Stomach (tissue), 9 donors: ENCODE measurements around the gene CKMT2. TPM values are rescaled to one million over a fixed set of nuclear protein-coding genes. Genes with fewer than 3 reads are reported as not detected.
A peak's percentile ranks its signal among the peaks of the same experiment; 100 is the strongest.

ENCODE experiments used
- DNase-seq, 2 donors: peaks; one replicate each; pipeline versions ENCODE4 v3.0.0 to v3.0.0-alpha.2; 2013 to 2019
- H3K27ac ChIP-seq, 5 donors: fragments of 200-600 bp in 4 of 5; sonication (generic) in 4 of 5; one replicate each; pipeline ENCODE4 v1.5.1; 2013 to 2019; ENCODE audit warnings: mild to moderate bottlenecking in 1 of 5, moderate library complexity in 1 of 5
- H3K27me3 ChIP-seq, 3 donors: fragments of 200-600 bp; sonication (generic); one replicate each; pipeline ENCODE4 v1.5.1; 2017 to 2019; ENCODE audit warnings: mixed run types in 1 of 3
- H3K36me3 ChIP-seq, 4 donors: fragments of 200-600 bp; sonication (generic); 1 replicate in 3 of 4; 2 replicates in 1 of 4; pipeline ENCODE4 v1.5.1; 2016 to 2019
- H3K4me1 ChIP-seq, 4 donors: fragments of 200-600 bp; sonication (generic); one replicate each; pipeline ENCODE4 v1.5.1; 2016 to 2019
- H3K4me3 ChIP-seq, 4 donors: fragments of 200-600 bp; sonication (generic) in 3 of 4; one replicate each; pipeline ENCODE4 v1.5.1; 2016 to 2019; ENCODE audit warnings: mild to moderate bottlenecking in 1 of 4
- H3K9me3 ChIP-seq, 4 donors: fragments of 200-600 bp; sonication (generic); one replicate each; pipeline ENCODE4 v1.5.1; 2016 to 2019
- CTCF ChIP-seq, 7 experiments: fragments of 450-650 bp in 4 of 7; fragments of 200-600 bp in 3 of 7; sonication (generic) in 3 of 7; IDR thresholded peaks; one replicate each; pipeline ENCODE4 v1.5.1; 2016 to 2019; ENCODE audit warnings: antibody characterized with exemption in 7 of 7, control low read depth in 2 of 7, mild to moderate bottlenecking in 1 of 7
- EP300 ChIP-seq: sonication (generic); formaldehyde crosslinking; IDR thresholded peaks from one replicate; pipeline ENCODE4 v1.6.1; 2017; ENCODE audit warnings: antibody characterized with exemption
- POLR2A ChIP-seq, 4 donors: fragments of 450-650 bp; IDR thresholded peaks; one replicate each; pipeline ENCODE4 v1.6.1; 2016; ENCODE audit warnings: antibody characterized with exemption in 4 of 4, control low read depth in 2 of 4, mild to moderate bottlenecking in 1 of 4, moderate library complexity in 1 of 4
- POLR2AphosphoS5 ChIP-seq, 3 donors: sonication (generic); formaldehyde crosslinking; IDR thresholded peaks; one replicate each; pipeline ENCODE4 v1.6.1; 2016; ENCODE audit warnings: antibody characterized with exemption in 3 of 3
- WGBS, 5 donors: extraction: QIAGEN DNeasy Blood & Tissue Kit in 3 of 5; methylation state at CpG; one replicate each; pipeline versions ENCODE4 v1.1.5 to v1.1.7; 2013 to 2018; 5-methylcytosine and 5-hydroxymethylcytosine counted together
- intact Hi-C: fragments of 100-400 bp; cut with DNase I; formaldehyde crosslinking; loops from one replicate; pipeline ENCODE4 v1.15.1; 2023; ENCODE audit warnings: low total_unique reads
- polyA plus RNA-seq, 3 donors: library from polyadenylated mRNA; stranded (reverse); fragments of 200-250 nt; gene quantifications; one replicate each; pipeline ENCODE4 v1.2.3, GENCODE V29; 2013
- total RNA-seq, 5 donors: library from RNA; depleted of rRNA; stranded (reverse); fragments of >200 nt; gene quantifications; one replicate each; pipeline versions ENCODE4 v1.1.0 to v1.2.3, GENCODE V29; 2014 to 2016
- donor health status: healthy with polysubstance abuse.
- donor health status: Bipolar disorder and iron deficiency.
- donor health status: healthy.

CKMT2 gene
- total and polyA plus RNA-seq, 8 donors = 4.6 to 86.2 (median 15.1) TPM; not detected in 1

GRCh38 chr5:81192373-81192750 lies 40.8 kb upstream of the CKMT2 start:
- intact Hi-C loops = no loop called here
- TF ChIP-seq CTCF (IDR thresholded peaks at IDR 0.05) (no peak), POLR2A (IDR thresholded peaks at IDR 0.05) (no peak), POLR2AphosphoS5 (IDR thresholded peaks at IDR 0.05) (no peak), EP300 (no peak)
- no peak for DNase-seq
- WGBS, 5 donors = 65 to 78% (median 71%) methylated on average over 8 of the region's 8 CpGs
- H3K27me3 ChIP-seq = peaks cover 0 to 6% (median 0%) of the 10 kb centered on the region in 3 donors
- H3K9me3 ChIP-seq = no peaks in the 10 kb centered on the region
- H3K27ac ChIP-seq = no peak overlapping the region
- H3K4me3 ChIP-seq = no peak overlapping the region
- H3K36me3 ChIP-seq = no peaks in the 10 kb centered on the region
- H3K4me1 ChIP-seq = peaks cover 0 to 12% (median 9%) of the 10 kb centered on the region in 4 donors

GRCh38 chr5:81194633-81195334 lies 38.3 kb upstream of the CKMT2 start:
- H3K27ac ChIP-seq = no peak overlapping the region
- intact Hi-C loops = no loop called here
- peaks cover 0 to 10% (median 0%) of the 10 kb centered on the region in 3 donors for H3K27me3 ChIP-seq
- H3K4me1 ChIP-seq = peaks cover 0 to 12% (median 9%) of the 10 kb centered on the region in 4 donors
- H3K9me3 ChIP-seq = no peaks in the 10 kb centered on the region
- peak; percentile 84 to 93 for DNase-seq
- no peak overlapping the region for H3K4me3 ChIP-seq
- WGBS, 5 donors = 22 to 27% (median 23%) methylated on average over 31 of the region's 31 CpGs
- TF ChIP-seq EP300 (no peak), POLR2AphosphoS5 (IDR thresholded peaks at IDR 0.05) (peak in 1 of 3 donors; percentile 41), POLR2A (IDR thresholded peaks at IDR 0.05) (no peak), CTCF (IDR thresholded peaks at IDR 0.05) (peak in 5 of 7 experiments; percentile 57 to 87 (median 69))
- no peaks in the 10 kb centered on the region for H3K36me3 ChIP-seq

GRCh38 chr5:81195335-81195929 lies 37.7 kb upstream of the CKMT2 start:
- peaks cover 0 to 10% (median 0%) of the 10 kb centered on the region in 3 donors for H3K27me3 ChIP-seq
- H3K4me3 ChIP-seq = no peak overlapping the region
- peaks cover 0 to 12% (median 9%) of the 10 kb centered on the region in 4 donors for H3K4me1 ChIP-seq
- H3K36me3 ChIP-seq = no peaks in the 10 kb centered on the region
- no peak for DNase-seq
- no peaks in the 10 kb centered on the region for H3K9me3 ChIP-seq
- H3K27ac ChIP-seq = no peak overlapping the region
- TF ChIP-seq CTCF (IDR thresholded peaks at IDR 0.05) = no peak
- no peak for TF ChIP-seq POLR2AphosphoS5 (IDR thresholded peaks at IDR 0.05)
- TF ChIP-seq POLR2A (IDR thresholded peaks at IDR 0.05) = no peak
- no peak for TF ChIP-seq EP300
- intact Hi-C loops = no loop called here
- 69 to 88% (median 76%) methylated on average over 5 of the region's 5 CpGs for WGBS, 5 donors

GRCh38 chr5:81202655-81203054 lies 30.5 kb upstream of the CKMT2 start:
- no peaks in the 10 kb centered on the region for H3K36me3 ChIP-seq
- no peaks in the 10 kb centered on the region for H3K9me3 ChIP-seq
- H3K4me1 ChIP-seq = no peaks in the 10 kb centered on the region
- intact Hi-C loops = no loop called here
- H3K4me3 ChIP-seq = no peak overlapping the region
- TF ChIP-seq POLR2AphosphoS5 (IDR thresholded peaks at IDR 0.05) (no peak), CTCF (IDR thresholded peaks at IDR 0.05) (no peak), POLR2A (IDR thresholded peaks at IDR 0.05) (no peak), EP300 (no peak)
- no peak overlapping the region for H3K27ac ChIP-seq
- peak in 1 of 2 donors; percentile 14 for DNase-seq
- peaks cover 0 to 10% (median 0%) of the 10 kb centered on the region in 3 donors for H3K27me3 ChIP-seq
- WGBS, 5 donors = 60 to 74% (median 65%) methylated on average over 2 of the region's 2 CpGs
